Esophagus (tissue), 2 donors: ENCODE measurements around the gene VOPP1. TPM values are rescaled to one million over a fixed set of nuclear protein-coding genes. Genes with fewer than 3 reads are reported as not detected.
"Not testable (repeated sequence)": the region's sequence is repeated elsewhere in the genome, so short reads cannot be mapped to it uniquely, and the experiment has no call there.

Experiments
- H3K27ac ChIP-seq, 2 donors: one replicate each; pipeline ENCODE4 v1.5.1; 2013; ENCODE audit warnings: low read depth in 2 of 2, mild to moderate bottlenecking in 2 of 2, inconsistent platforms in 1 of 2, low read length in 1 of 2, moderate library complexity in 1 of 2
- H3K27me3 ChIP-seq, 2 donors: one replicate each; pipeline ENCODE4 v1.6.1; 2013; ENCODE audit warnings: low read length in 2 of 2, control low read depth in 1 of 2, mild to moderate bottlenecking in 1 of 2; ENCODE audit not compliant: insufficient read depth in 2 of 2, control insufficient read depth in 1 of 2
- H3K36me3 ChIP-seq, 2 donors: one replicate each; pipeline ENCODE4 v1.6.1; 2013; ENCODE audit warnings: low read length in 1 of 2; ENCODE audit not compliant: control insufficient read depth in 2 of 2, insufficient read depth in 2 of 2
- H3K4me1 ChIP-seq, 2 donors: one replicate each; pipeline ENCODE4 v1.6.1; 2013; ENCODE audit warnings: low read length in 1 of 2; ENCODE audit not compliant: control insufficient read depth in 2 of 2, insufficient read depth in 2 of 2
- H3K4me3 ChIP-seq, 2 donors: one replicate each; pipeline ENCODE4 v1.5.1; 2013; ENCODE audit warnings: low read length in 2 of 2, mild to moderate bottlenecking in 2 of 2, low read depth in 1 of 2, moderate library complexity in 1 of 2
- H3K9me3 ChIP-seq, 2 donors: one replicate each; pipeline ENCODE4 v1.6.1; 2013; ENCODE audit warnings: mild to moderate bottlenecking in 2 of 2, low read depth in 1 of 2, low read length in 1 of 2, moderate library complexity in 1 of 2; ENCODE audit not compliant: control insufficient read depth in 2 of 2, insufficient read depth in 1 of 2
- WGBS, 2 donors: extraction: QIAGEN DNeasy Blood & Tissue Kit; methylation state at CpG; one replicate each; pipeline ENCODE4 v1.1.7; 2013; 5-methylcytosine and 5-hydroxymethylcytosine counted together
- polyA plus RNA-seq, 2 donors: library from polyadenylated mRNA; stranded (reverse); fragments of 200-250 nt; gene quantifications; one replicate each; pipeline ENCODE4 v1.2.3, GENCODE V29; 2013
- donor health status: healthy with polysubstance abuse.
- donor health status: Bipolar disorder and iron deficiency.

Gene VOPP1
- polyA plus RNA-seq, 2 donors, result 7.5 to 10.8 TPM

DNA sequence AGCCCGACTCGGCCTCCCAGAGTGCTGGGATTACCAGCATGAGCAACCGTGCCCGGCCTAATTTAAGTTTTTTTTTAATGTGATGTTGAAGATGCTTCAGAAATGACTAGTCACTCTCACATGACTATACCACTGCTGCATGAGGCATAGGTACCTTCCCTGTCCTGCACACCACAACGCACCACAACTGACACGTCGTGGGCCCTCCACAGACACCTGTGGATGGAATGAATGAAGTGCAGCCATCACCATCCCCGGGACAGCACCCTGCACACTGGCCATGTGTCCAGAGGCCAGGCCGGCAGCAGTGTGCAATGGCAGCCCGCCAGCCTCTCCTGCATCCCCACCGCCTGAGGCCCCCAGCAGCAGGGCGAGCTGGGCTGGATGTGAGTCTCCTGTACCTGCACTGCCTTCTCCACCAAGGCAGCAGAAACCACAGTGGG is 55.1 kb downstream of the VOPP1 start:
- WGBS, 2 donors, result 80 to 82% methylated on average over 12 of the region's 12 CpGs
- H3K4me3 ChIP-seq, result no peak overlapping the region
- H3K36me3 ChIP-seq, result peaks cover 0 to 9% of the 10 kb centered on the region in 2 donors

DNA sequence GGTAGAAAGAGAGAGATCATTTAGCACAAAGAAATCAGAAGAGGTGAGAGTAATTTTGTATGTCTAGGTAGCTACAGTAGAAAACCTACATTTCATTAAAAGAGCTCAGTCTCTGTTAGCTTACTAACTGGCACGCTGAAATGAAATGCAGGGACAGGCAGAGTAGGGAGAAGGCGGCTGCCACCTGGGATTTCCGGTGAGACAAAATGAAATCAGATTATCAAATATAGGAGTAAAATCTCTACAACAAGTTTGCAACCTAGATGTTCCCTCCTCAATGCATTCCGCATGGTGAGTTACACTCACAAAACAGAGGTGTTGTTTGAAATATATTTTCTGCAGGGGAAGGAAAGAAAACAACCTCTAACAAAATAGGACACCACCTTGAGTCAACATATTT is 55.9 kb downstream of the VOPP1 start:
- no peaks in the 10 kb centered on the region for H3K27me3 ChIP-seq
- no peaks in the 10 kb centered on the region for H3K9me3 ChIP-seq
- no peak overlapping the region for H3K27ac ChIP-seq
- 85 to 88% methylated on average over 4 of the region's 4 CpGs for WGBS, 2 donors
- no peak overlapping the region for H3K4me3 ChIP-seq
- H3K36me3 ChIP-seq, result peaks cover 0 to 9% of the 10 kb centered on the region in 2 donors
- H3K4me1 ChIP-seq, result no peaks in the 10 kb centered on the region

More for the DNA sequence above, 55.1 kb downstream of the VOPP1 start:
- no peaks in the 10 kb centered on the region for H3K27me3 ChIP-seq
- peaks cover 0 to 3% of the 10 kb centered on the region in 2 donors for H3K4me1 ChIP-seq
- no peak overlapping the region for H3K27ac ChIP-seq
- H3K9me3 ChIP-seq, result no peaks in the 10 kb centered on the region

DNA sequence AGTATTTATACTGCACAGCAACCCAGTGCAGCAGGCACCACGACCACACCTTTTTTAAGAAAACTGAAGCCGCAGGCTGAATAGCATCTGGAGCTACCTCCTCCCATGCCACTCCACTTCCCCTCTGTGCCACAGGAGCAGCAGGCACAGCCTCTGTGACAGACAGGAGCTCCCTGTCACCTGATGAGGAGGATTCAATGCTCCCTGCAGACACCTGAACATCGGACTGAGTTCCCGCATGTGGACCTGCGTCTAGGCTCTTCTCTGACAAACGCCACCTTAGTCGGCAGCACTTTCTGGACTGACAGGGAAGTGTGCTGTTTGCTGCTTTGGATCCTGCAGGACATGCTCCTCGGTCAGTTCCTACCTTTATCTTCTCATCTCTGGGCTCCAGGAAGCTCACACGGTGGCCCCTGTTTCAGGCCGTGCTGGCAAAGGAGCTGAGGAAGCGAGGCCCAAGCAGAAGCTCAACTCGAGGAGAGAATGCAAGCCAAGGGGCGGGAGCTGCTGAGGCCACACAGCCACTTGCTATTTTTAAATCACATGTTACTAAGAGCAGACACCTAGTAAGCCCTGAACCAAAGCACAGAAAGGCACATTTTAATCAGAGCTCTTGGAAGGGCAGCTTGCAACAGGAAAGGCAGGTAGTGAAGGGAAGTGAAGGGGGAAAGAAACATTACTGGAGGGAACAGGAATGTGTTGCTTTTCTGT is 56.6 kb downstream of the VOPP1 start:
- 73 to 75% methylated on average over 13 of the region's 13 CpGs for WGBS, 2 donors
- H3K27me3 ChIP-seq, result no peaks in the 10 kb centered on the region
- H3K4me1 ChIP-seq, result no peaks in the 10 kb centered on the region
- peaks cover 0 to 9% of the 10 kb centered on the region in 2 donors for H3K36me3 ChIP-seq
- no peak overlapping the region for H3K27ac ChIP-seq
- no peak overlapping the region for H3K4me3 ChIP-seq
- no peaks in the 10 kb centered on the region for H3K9me3 ChIP-seq

DNA sequence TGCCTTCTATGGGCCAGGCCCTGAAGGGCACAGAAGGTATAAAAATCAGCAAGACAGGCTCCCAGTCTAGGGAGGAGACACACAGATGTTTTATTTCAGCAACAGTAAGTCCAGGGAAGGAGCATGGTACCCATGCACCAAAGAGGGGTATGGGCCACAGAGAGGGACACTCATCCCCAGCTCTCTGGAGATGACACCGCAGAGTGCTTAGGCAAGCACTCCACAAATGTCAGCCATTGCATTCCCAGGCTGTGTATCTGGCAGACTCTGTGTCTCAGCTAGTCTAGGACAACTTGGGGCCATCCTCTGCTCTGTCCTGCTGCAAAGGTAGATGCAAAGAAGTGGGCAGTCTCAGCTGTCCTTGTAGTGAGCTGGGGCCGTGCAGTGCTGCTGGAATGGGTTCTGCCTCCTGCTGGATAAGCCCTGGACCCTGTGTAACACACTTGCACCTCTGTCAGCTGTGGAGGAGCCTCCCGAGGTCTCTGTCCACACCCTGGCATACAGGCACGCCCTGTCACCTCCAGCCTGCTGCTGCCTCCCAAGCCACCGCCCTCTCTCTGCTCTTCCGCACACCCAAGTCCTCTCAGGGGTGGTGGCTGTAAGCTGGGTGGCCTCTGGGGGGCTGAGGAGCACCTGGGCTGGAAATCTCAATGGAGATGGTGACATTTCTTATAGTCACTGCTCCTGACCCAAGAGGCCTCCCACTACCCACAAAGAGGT is 57.6 kb downstream of the VOPP1 start:
- H3K9me3 ChIP-seq, result no peaks in the 10 kb centered on the region
- no peaks in the 10 kb centered on the region for H3K4me1 ChIP-seq
- WGBS, 2 donors, result 85 to 92% methylated on average over 6 of the region's 6 CpGs
- no peak overlapping the region for H3K27ac ChIP-seq
- peaks cover 0 to 9% of the 10 kb centered on the region in 2 donors for H3K36me3 ChIP-seq
- no peaks in the 10 kb centered on the region for H3K27me3 ChIP-seq
- no peak overlapping the region for H3K4me3 ChIP-seq

GRCh38 chr7:55513868-55514267 is 58.4 kb downstream of the VOPP1 start:
- Histone ChIP-seq H3K36me3 (peaks cover 0 to 8% of the 10 kb centered on the region in 2 donors), H3K4me3 (no peak overlapping the region), H3K9me3 (no peaks in the 10 kb centered on the region), H3K4me1 (no peaks in the 10 kb centered on the region), H3K27ac (no peak overlapping the region), H3K27me3 (no peaks in the 10 kb centered on the region)
- 91 to 94% methylated on average over 5 of the region's 5 CpGs for WGBS, 2 donors

DNA sequence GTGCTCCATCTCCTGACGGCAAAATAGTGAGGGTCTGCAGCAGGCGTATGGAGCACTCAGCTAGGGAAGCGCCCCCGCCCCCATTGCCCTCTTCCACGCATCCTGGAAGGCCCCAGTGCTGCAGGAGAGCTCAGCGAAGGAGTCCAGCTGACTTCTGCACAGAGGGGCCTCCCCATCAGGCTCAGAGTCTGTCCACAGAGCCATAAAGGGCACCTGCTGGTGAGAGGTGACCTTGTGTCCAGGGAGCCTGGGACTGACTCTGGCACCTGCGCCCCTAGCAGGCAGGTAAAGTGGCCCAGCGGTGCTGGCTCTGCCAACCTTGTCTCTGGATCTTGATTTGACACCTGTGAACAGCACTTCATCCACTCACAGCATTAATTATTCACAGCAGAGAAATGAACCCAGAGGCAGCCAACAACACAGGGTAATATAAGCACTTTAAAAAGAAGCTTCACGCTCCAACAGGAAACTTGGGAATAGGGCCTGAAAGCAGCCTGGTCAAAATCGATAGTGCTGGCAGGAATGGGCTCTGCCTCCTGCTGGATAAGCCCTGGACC is 59.6 kb downstream of the VOPP1 start:
- Histone ChIP-seq H3K9me3 (no peaks in the 10 kb centered on the region), H3K27ac (no peak overlapping the region), H3K4me3 (no peak overlapping the region), H3K4me1 (no peaks in the 10 kb centered on the region), H3K36me3 (peaks cover 0 to 8% of the 10 kb centered on the region in 2 donors), H3K27me3 (no peaks in the 10 kb centered on the region)
- WGBS, 2 donors, result 91 to 94% methylated on average over 10 of the region's 10 CpGs

DNA sequence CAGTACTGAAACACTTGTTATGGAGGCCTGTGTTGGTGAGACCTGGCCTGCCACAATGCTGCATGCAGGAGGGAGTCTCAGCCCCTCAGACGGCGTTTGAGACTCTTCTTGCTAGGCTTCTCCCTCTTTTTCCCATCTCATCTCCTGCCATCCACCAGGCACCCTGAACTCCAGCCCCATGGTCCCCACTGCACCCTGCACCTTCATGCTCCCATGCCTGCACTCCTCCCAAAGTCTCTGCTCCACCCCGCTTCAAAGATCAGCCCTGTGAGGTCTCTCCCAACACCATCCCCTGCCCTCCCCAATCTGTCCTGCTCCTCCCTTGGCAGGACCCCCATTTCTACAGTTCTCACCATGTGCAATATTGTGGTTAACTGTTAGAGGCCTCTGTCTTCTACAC is 61.7 kb downstream of the VOPP1 start:
- H3K4me3 ChIP-seq, result no peak overlapping the region
- peaks cover 0 to 2% of the 10 kb centered on the region in 2 donors for H3K36me3 ChIP-seq
- WGBS, 2 donors, result 93 to 100% methylated on average over 3 of the region's 3 CpGs
- H3K4me1 ChIP-seq, result no peaks in the 10 kb centered on the region
- H3K27ac ChIP-seq, result no peak overlapping the region
- H3K27me3 ChIP-seq, result no peaks in the 10 kb centered on the region
- no peaks in the 10 kb centered on the region for H3K9me3 ChIP-seq

DNA sequence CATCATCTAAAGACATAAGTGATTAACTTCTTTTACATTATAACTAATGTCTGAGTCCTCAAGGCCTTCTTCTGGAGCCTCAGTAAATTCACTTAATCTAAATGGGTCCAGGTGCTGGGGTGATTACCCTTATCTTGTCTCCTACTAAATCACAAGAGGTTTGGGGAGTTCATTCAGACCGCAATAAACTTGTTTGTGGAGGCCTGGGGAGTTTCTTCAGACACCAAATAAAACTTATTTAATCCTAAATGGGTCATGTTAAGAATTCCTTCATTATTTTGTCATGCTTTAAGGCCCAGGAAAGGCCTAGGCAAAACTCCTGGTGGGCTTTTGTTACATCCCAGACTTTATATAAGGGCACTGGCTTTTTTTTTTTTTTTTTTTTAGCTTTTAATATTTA is 62.1 kb downstream of the VOPP1 start:
- H3K36me3 ChIP-seq, H3K27ac ChIP-seq, H3K27me3 ChIP-seq, H3K4me1 ChIP-seq, H3K9me3 ChIP-seq, H3K4me3 ChIP-seq: not testable (repeated sequence)
- 97 to 100% methylated on average over 1 of the region's 1 CpG for WGBS, 2 donors

DNA sequence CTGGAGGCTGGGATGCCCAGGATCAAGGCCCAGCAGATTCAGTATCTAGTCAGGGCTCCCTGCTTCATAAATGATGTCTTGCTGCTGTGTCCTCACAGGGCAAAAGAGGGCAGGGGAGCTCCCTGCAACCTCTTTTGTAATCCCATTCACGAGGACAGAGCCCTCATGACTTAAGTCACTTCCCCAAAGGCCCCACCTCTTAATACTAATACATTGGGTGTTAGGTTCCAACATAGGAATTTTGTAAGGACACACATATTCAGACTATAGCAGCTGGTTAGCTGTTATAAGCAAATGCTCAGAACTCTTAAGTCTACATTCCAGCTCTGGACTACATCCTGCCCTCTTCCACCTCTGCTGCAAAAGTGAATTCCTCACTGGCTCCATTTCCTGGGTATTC is 63.0 kb downstream of the VOPP1 start:
- Histone ChIP-seq H3K27me3 (no peaks in the 10 kb centered on the region), H3K9me3 (no peaks in the 10 kb centered on the region), H3K4me3 (no peak overlapping the region), H3K27ac (no peak overlapping the region), H3K4me1 (peaks cover 2% of the 10 kb centered on the region in 2 donors), H3K36me3 (peaks cover 0 to 2% of the 10 kb centered on the region in 2 donors)
- WGBS, 2 donors, result 62 to 70% methylated on average over 1 of the region's 1 CpG
